Measurements from ENCODE around the gene INTS4. TPM values are rescaled to one million over a fixed set of nuclear protein-coding genes. Genes with fewer than 3 reads are reported as not detected.

INTS4 gene
- polyA plus RNA-seq, 1 of the 3 experiments (the other 2 are of a cell fraction) = 23.0 TPM

- TF ChIP-seq, protein P1, sequence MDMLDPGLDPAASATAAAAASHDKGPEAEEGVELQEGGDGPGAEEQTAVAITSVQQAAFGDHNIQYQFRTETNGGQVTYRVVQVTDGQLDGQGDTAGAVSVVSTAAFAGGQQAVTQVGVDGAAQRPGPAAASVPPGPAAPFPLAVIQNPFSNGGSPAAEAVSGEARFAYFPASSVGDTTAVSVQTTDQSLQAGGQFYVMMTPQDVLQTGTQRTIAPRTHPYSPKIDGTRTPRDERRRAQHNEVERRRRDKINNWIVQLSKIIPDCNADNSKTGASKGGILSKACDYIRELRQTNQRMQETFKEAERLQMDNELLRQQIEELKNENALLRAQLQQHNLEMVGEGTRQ (IDR thresholded peaks at IDR 0.05; ENCODE audit: borderline replicate concordance, low read depth, low read length) = no peak
- TF ChIP-seq, protein P2, sequence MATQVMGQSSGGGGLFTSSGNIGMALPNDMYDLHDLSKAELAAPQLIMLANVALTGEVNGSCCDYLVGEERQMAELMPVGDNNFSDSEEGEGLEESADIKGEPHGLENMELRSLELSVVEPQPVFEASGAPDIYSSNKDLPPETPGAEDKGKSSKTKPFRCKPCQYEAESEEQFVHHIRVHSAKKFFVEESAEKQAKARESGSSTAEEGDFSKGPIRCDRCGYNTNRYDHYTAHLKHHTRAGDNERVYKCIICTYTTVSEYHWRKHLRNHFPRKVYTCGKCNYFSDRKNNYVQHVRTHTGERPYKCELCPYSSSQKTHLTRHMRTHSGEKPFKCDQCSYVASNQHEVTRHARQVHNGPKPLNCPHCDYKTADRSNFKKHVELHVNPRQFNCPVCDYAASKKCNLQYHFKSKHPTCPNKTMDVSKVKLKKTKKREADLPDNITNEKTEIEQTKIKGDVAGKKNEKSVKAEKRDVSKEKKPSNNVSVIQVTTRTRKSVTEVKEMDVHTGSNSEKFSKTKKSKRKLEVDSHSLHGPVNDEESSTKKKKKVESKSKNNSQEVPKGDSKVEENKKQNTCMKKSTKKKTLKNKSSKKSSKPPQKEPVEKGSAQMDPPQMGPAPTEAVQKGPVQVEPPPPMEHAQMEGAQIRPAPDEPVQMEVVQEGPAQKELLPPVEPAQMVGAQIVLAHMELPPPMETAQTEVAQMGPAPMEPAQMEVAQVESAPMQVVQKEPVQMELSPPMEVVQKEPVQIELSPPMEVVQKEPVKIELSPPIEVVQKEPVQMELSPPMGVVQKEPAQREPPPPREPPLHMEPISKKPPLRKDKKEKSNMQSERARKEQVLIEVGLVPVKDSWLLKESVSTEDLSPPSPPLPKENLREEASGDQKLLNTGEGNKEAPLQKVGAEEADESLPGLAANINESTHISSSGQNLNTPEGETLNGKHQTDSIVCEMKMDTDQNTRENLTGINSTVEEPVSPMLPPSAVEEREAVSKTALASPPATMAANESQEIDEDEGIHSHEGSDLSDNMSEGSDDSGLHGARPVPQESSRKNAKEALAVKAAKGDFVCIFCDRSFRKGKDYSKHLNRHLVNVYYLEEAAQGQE (IDR thresholded peaks at IDR 0.05; ENCODE audit: low read depth, low read length) = peak; percentile 75
- TF ChIP-seq ELF1 (IDR thresholded peaks at IDR 0.05) (peak; percentile 96), TEAD4 (IDR thresholded peaks at IDR 0.05; ENCODE audit: borderline replicate concordance, insufficient read depth) (no peak), TAF1 (IDR thresholded peaks at IDR 0.05; ENCODE audit: borderline replicate concordance, low read depth, low read length) (peak; percentile 87; the same call in 1 of the 2 replicates), FOXM1 (IDR thresholded peaks at IDR 0.05; ENCODE audit: low read depth) (0 out of 2 replicates have a peak, but pooled peaks have one; percentile 26), EZH2phosphoT487 (IDR thresholded peaks at IDR 0.05; ENCODE audit: borderline replicate concordance, low read depth) (no peak), EP300 (IDR thresholded peaks at IDR 0.05; ENCODE audit: borderline replicate concordance in 1 of 2, low read depth in 1 of 2, low read length in 1 of 2) (peak; percentile 6 to 47; a peak in 3 of 4 replicates), CHD2 (IDR thresholded peaks at IDR 0.05; ENCODE audit: low read length, partially characterized antibody) (peak; percentile 84)
- TF ChIP-seq, protein P3, sequence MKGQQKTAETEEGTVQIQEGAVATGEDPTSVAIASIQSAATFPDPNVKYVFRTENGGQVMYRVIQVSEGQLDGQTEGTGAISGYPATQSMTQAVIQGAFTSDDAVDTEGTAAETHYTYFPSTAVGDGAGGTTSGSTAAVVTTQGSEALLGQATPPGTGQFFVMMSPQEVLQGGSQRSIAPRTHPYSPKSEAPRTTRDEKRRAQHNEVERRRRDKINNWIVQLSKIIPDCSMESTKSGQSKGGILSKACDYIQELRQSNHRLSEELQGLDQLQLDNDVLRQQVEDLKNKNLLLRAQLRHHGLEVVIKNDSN (IDR thresholded peaks at IDR 0.05; ENCODE audit: borderline replicate concordance, low read depth) = 0 out of 2 replicates have a peak, but pooled peaks have one; percentile 14
- TF ChIP-seq, protein P4, sequence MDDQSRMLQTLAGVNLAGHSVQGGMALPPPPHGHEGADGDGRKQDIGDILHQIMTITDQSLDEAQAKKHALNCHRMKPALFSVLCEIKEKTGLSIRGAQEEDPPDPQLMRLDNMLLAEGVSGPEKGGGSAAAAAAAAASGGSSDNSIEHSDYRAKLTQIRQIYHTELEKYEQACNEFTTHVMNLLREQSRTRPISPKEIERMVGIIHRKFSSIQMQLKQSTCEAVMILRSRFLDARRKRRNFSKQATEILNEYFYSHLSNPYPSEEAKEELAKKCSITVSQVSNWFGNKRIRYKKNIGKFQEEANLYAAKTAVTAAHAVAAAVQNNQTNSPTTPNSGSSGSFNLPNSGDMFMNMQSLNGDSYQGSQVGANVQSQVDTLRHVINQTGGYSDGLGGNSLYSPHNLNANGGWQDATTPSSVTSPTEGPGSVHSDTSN (IDR thresholded peaks at IDR 0.05) = peak; percentile 98
These were observed at the start of gene INTS4 (continued) for GRCh38 chr11:77994434-77995362.

All from SK-N-SH (cell line).